ENCODE data around the gene DHX40.
"Not testable (repeated sequence)": the region's sequence is repeated elsewhere in the genome, so short reads cannot be mapped to it uniquely, and the experiment has no call there.

Gene DHX40

GRCh38 chr17:59565171-59565958 is at the start of gene DHX40:
Gene DHX40, plus strand, starts transcription at chr17:59565610. Its CDS starts 62 bp downstream, at chr17:59565672.
- DNase-seq: peak; percentile 97

GRCh38 chr17:59516451-59516850 is 49.0 kb upstream of the DHX40 start:
- DNase-seq: no peak

GRCh38 chr17:59519132-59519531 is 46.3 kb upstream of the DHX40 start:
- DNase-seq: no peak

- no peak for DNase-seq
These were observed 45.2 kb upstream of the DHX40 start for GRCh38 chr17:59520251-59520650.

GRCh38 chr17:59521465-59522126 is 43.8 kb upstream of the DHX40 start:
- peak; percentile 87 for DNase-seq

- not testable (repeated sequence) for DNase-seq
These were observed 40.5 kb upstream of the DHX40 start for GRCh38 chr17:59524930-59525329.

- no peak for DNase-seq
These were observed 39.7 kb upstream of the DHX40 start for GRCh38 chr17:59525668-59526067.

- DNase-seq: no peak
These were observed 39.0 kb upstream of the DHX40 start for GRCh38 chr17:59526451-59526850.

- no peak for DNase-seq
These were observed 38.0 kb upstream of the DHX40 start for GRCh38 chr17:59527325-59527917.

GRCh38 chr17:59527931-59528330 is 37.5 kb upstream of the DHX40 start:
- no peak for DNase-seq

GRCh38 chr17:59530531-59530930 is 34.9 kb upstream of the DHX40 start:
- no peak for DNase-seq

GRCh38 chr17:59533694-59534093 is 31.7 kb upstream of the DHX40 start:
- DNase-seq: no peak

GRCh38 chr17:59534583-59534982 is 30.8 kb upstream of the DHX40 start:
- no peak for DNase-seq

GRCh38 chr17:59538195-59538909 is 27.1 kb upstream of the DHX40 start:
- DNase-seq: no peak

- DNase-seq: no peak
These were observed 22.3 kb upstream of the DHX40 start for GRCh38 chr17:59542960-59543635.

GRCh38 chr17:59545942-59546341 is 19.5 kb upstream of the DHX40 start:
- no peak for DNase-seq

- no peak for DNase-seq
These were observed 18.1 kb upstream of the DHX40 start for GRCh38 chr17:59547131-59547915.

GRCh38 chr17:59548985-59549384 is 16.4 kb upstream of the DHX40 start:
- not testable (repeated sequence) for DNase-seq

- DNase-seq: no peak
These were observed 14.7 kb upstream of the DHX40 start for GRCh38 chr17:59550703-59551102.

GRCh38 chr17:59558039-59558438 is 7.4 kb upstream of the DHX40 start:
- DNase-seq: no peak

- no peak for DNase-seq
These were observed 6.5 kb upstream of the DHX40 start for GRCh38 chr17:59558953-59559352.

- peak; percentile 63 for DNase-seq
These were observed 4.4 kb upstream of the DHX40 start for GRCh38 chr17:59561042-59561441.
